Loucy (cell line): Measurements from ENCODE around the gene RMI2.
A peak's percentile ranks its signal among the peaks of the same experiment; 100 is the strongest.

Source experiments
- H2AFZ ChIP-seq: fragments of 200-600 bp; sonication (generic); 2 replicates; pipeline ENCODE4 v1.6.0; 2016; ENCODE audit warnings: antibody characterized with exemption, mild to moderate bottlenecking, low read length, moderate library complexity
- H3F3A ChIP-seq: fragments of 200-600 bp; 2 replicates; pipeline ENCODE4 v1.6.0; 2016; ENCODE audit warnings: antibody characterized with exemption, low read depth, mild to moderate bottlenecking
- H3K27me3 ChIP-seq: fragments of 200-600 bp; sonication (generic); 2 replicates; pipeline ENCODE4 v1.6.1; 2014; ENCODE audit warnings: low read length, mild to moderate bottlenecking; ENCODE audit not compliant: insufficient read depth, poor library complexity, severe bottlenecking
- H3K36me3 ChIP-seq: fragments of 200-600 bp; sonication (generic); 2 replicates; pipeline ENCODE4 v1.6.1; 2016; ENCODE audit warnings: low read length; ENCODE audit not compliant: insufficient read depth
- H3K4me1 ChIP-seq: fragments of 200-600 bp; sonication (generic); 2 replicates; pipeline ENCODE4 v1.5.1; 2014; ENCODE audit warnings: low read length, mild to moderate bottlenecking; ENCODE audit not compliant: insufficient read depth, poor library complexity, severe bottlenecking
- H3K4me2 ChIP-seq: fragments of 200-600 bp; sonication (generic); 2 replicates; pipeline ENCODE4 v1.6.0; 2014; ENCODE audit warnings: antibody characterized with exemption, low read length, low read depth, mild to moderate bottlenecking; ENCODE audit not compliant: poor library complexity, severe bottlenecking
- H3K4me3 ChIP-seq: fragments of 200-600 bp; sonication (generic); 2 replicates; pipeline ENCODE4 v1.5.1; 2014; ENCODE audit warnings: low read length, mild to moderate bottlenecking, mixed read lengths; ENCODE audit not compliant: poor library complexity, severe bottlenecking
- H3K79me2 ChIP-seq: fragments of 200-600 bp; sonication (generic); 2 replicates; pipeline ENCODE4 v1.6.1; 2014; ENCODE audit warnings: low read length; ENCODE audit not compliant: insufficient read depth
- H3K9ac ChIP-seq: fragments of 200-600 bp; sonication (generic); 2 replicates; pipeline ENCODE4 v1.6.0; 2014; ENCODE audit warnings: mild to moderate bottlenecking, low read depth, low read length, moderate library complexity; ENCODE audit not compliant: poor library complexity, severe bottlenecking
- H3K9me2 ChIP-seq: fragments of 200-600 bp; sonication (generic); replicated peaks from 2 replicates; pipeline ENCODE4 v1.6.1; 2016; ENCODE audit warnings: low read depth, low read length, mixed read lengths
- H3K9me3 ChIP-seq: fragments of 200-600 bp; sonication (generic); 2 replicates; pipeline ENCODE4 v1.6.1; 2014; ENCODE audit warnings: mild to moderate bottlenecking, antibody characterized with exemption, low read length, low read depth; ENCODE audit not compliant: insufficient read depth
- H4K20me1 ChIP-seq: fragments of 200-600 bp; sonication (generic); 2 replicates; pipeline ENCODE4 v1.6.0; 2014; ENCODE audit warnings: antibody characterized with exemption, low read length, mild to moderate bottlenecking; ENCODE audit not compliant: insufficient read depth, poor library complexity, severe bottlenecking
- CTCF ChIP-seq: fragments of 200-600 bp; sonication (generic); conservative IDR thresholded peaks from 2 replicates; pipeline ENCODE4 v1.5.1; 2014; ENCODE audit warnings: mild to moderate bottlenecking, antibody characterized with exemption, low read length
- EZH2phosphoT487 ChIP-seq: fragments of 200-600 bp; IDR thresholded peaks from 2 replicates; pipeline ENCODE4 v1.6.1; 2018; ENCODE audit warnings: antibody characterized with exemption, mild to moderate bottlenecking, moderate library complexity, borderline replicate concordance

RMI2 gene

GRCh38 chr16:11355862-11356261, 10.6 kb downstream of the RMI2 start:
- no peaks in the 10 kb centered on the region for H3F3A ChIP-seq
- no peak overlapping the region for H3K4me3 ChIP-seq
- H3K4me1 ChIP-seq, result peaks cover 23% of the 10 kb centered on the region
- H3K27me3 ChIP-seq, result no peaks in the 10 kb centered on the region
- H3K9me3 ChIP-seq, result no peaks in the 10 kb centered on the region
- H3K36me3 ChIP-seq, result no peaks in the 10 kb centered on the region
- H4K20me1 ChIP-seq, result peaks cover 1% of the 10 kb centered on the region
- no peak overlapping the region for H2AFZ ChIP-seq
- H3K9ac ChIP-seq, result no peak overlapping the region
- no peak for TF ChIP-seq CTCF
- no peak for TF ChIP-seq EZH2phosphoT487
- H3K79me2 ChIP-seq, result peaks cover 9% of the 10 kb centered on the region; the same call in 1 of the 2 replicates
- no peak overlapping the region for H3K4me2 ChIP-seq
- no peaks in the 10 kb centered on the region for H3K9me2 ChIP-seq

DNA sequence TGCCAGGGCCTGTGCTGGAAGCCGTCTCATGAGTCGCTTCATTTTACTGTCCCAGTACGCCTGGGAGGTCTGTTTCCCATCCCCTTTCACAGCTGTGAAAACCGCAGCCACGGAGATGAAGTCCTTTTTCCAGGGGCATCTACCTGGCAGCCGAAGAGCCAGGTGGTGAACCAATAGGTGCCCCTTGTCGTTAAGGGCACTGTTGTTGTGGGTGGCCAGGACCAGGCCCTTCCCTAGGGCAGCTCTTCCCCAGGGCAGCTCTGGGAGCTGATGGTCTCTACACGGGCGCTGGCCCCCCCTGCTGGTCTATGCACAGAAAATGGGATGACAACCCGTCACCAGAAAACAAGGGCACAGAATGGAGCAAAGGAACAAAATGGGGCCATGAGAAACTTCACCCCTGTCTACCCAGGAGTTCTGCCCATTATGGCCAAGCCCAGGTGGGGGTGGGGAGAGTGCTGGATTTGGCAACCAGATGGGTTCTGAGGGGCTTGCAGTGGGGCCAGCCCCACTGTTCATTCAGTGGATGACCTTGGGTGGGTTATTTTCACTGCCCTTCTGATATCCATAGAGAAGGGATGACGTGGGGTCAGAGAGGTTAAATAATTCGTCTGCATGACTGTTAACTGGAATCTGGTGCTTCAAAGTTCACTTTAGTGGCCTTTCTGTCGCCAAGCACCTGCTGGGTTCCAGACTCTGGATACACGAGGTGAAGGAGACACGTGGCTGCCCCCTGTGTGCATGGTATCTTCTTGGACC, 11.5 kb downstream of the RMI2 start:
- Histone ChIP-seq H3K79me2 (peaks cover 9% of the 10 kb centered on the region; the same call in 1 of the 2 replicates), H3K9ac (no peak overlapping the region), H4K20me1 (peaks cover 3% of the 10 kb centered on the region), H3K36me3 (no peaks in the 10 kb centered on the region), H3K27me3 (no peaks in the 10 kb centered on the region), H3F3A (no peaks in the 10 kb centered on the region), H3K9me3 (no peaks in the 10 kb centered on the region), H2AFZ (no peak overlapping the region), H3K4me1 (peaks cover 29% of the 10 kb centered on the region), H3K4me3 (no peak overlapping the region), H3K9me2 (no peaks in the 10 kb centered on the region), H3K4me2 (no peak overlapping the region)
- TF ChIP-seq CTCF, result peak; percentile 62
- TF ChIP-seq EZH2phosphoT487, result no peak

GRCh38 chr16:11358531-11358930, 13.3 kb downstream of the RMI2 start:
- Histone ChIP-seq H2AFZ (no peak overlapping the region), H3K9me3 (no peaks in the 10 kb centered on the region), H3K4me3 (no peak overlapping the region), H4K20me1 (peaks cover 3% of the 10 kb centered on the region), H3K27me3 (no peaks in the 10 kb centered on the region), H3K9me2 (no peaks in the 10 kb centered on the region), H3K36me3 (no peaks in the 10 kb centered on the region), H3F3A (no peaks in the 10 kb centered on the region), H3K4me2 (no peak overlapping the region), H3K4me1 (peaks cover 41% of the 10 kb centered on the region), H3K79me2 (peaks cover 3% of the 10 kb centered on the region; the same call in 1 of the 2 replicates), H3K9ac (no peak overlapping the region)
- no peak for TF ChIP-seq CTCF
- no peak for TF ChIP-seq EZH2phosphoT487
